Heart left ventricle (tissue), 16 donors: ENCODE data around the gene SMTNL1. TPM values are rescaled to one million over a fixed set of nuclear protein-coding genes. Genes with fewer than 3 reads are reported as not detected.

Experiments
- ATAC-seq, 4 donors: fragments of 200-7000 bp; cut with Tn5 transposase; one replicate each; pipeline ENCODE4 v1.9.1; 2020 to 2022; ENCODE audit warnings: moderate library complexity in 4 of 4, mild to moderate bottlenecking in 3 of 4, moderate number of reproducible peaks in 1 of 4
- DNase-seq, 5 donors: peaks; one replicate each; pipeline ENCODE4 v3.0.0-alpha.2; 2020
- H3K27ac ChIP-seq, 12 donors: fragments of 200-600 bp; sonication (generic) in 4 of 12; one replicate each; pipeline versions ENCODE4 v1.5.0 to v1.8.0; 2016 to 2022; ENCODE audit warnings: mild to moderate bottlenecking in 2 of 12
- H3K27me3 ChIP-seq, 9 donors: fragments of 200-600 bp; sonication (generic) in 2 of 9; one replicate each; pipeline versions ENCODE4 v1.5.1 to v1.8.0; 2016 to 2022; ENCODE audit warnings: mild to moderate bottlenecking in 3 of 9
- H3K36me3 ChIP-seq, 9 donors: fragments of 200-600 bp; sonication (generic) in 2 of 9; one replicate each; pipeline versions ENCODE4 v1.5.0 to v1.8.0; 2018 to 2022; ENCODE audit warnings: mild to moderate bottlenecking in 2 of 9
- H3K4me1 ChIP-seq, 12 donors: fragments of 200-600 bp; sonication (generic) in 4 of 12; one replicate each; pipeline versions ENCODE4 v1.5.0 to v1.8.0; 2016 to 2022; ENCODE audit warnings: mild to moderate bottlenecking in 3 of 12
- H3K4me3 ChIP-seq, 12 donors: fragments of 200-600 bp; sonication (generic) in 4 of 12; one replicate each; pipeline versions ENCODE4 v1.5.0 to v1.8.0; 2017 to 2022; ENCODE audit warnings: mild to moderate bottlenecking in 9 of 12, moderate library complexity in 4 of 12
- H3K9me3 ChIP-seq, 12 donors: fragments of 200-600 bp; sonication (generic) in 4 of 12; one replicate each; pipeline versions ENCODE4 v1.5.0 to v1.8.0; 2016 to 2022; ENCODE audit warnings: mild to moderate bottlenecking in 1 of 12
- POLR2A ChIP-seq, 2 donors: fragments of 450-650 bp; IDR thresholded peaks; one replicate each; pipeline ENCODE4 v1.6.1; 2017; ENCODE audit warnings: antibody characterized with exemption in 2 of 2, mild to moderate bottlenecking in 2 of 2, moderate library complexity in 2 of 2
- WGBS, 4 donors: extraction: QIAGEN DNeasy Blood & Tissue Kit in 2 of 4; methylation state at CpG; one replicate each; pipeline versions ENCODE4 v1.1.5 to v1.1.7; 2013 to 2018; 5-methylcytosine and 5-hydroxymethylcytosine counted together
- intact Hi-C, 10 donors: fragments of 100-400 bp; cut with DNase I; formaldehyde crosslinking; loops; one replicate each; pipeline versions ENCODE4 v1.11.1 to v1.14.2; 2022
- polyA plus RNA-seq, 2 donors: library from polyadenylated mRNA; stranded (reverse); fragments of 200-250 nt; gene quantifications; one replicate each; pipeline ENCODE4 v1.2.3, GENCODE V29; 2013
- total RNA-seq, 9 donors: library from RNA; depleted of rRNA in 2 of 9; stranded (reverse); fragments of >200 nt in 2 of 9; fragmentation: NEBNext Ultra II Directional in 3 of 9; extraction: Animal tissue kit (Norgen Biotek cat#: 25700) in 3 of 9; gene quantifications; one replicate each; pipeline versions ENCODE4 v1.1.0 to v1.2.4, GENCODE V29; 2016 to 2023
- TF ChIP-seq, protein P1 (sequence below), 12 donors: fragments of 200-600 bp; sonication (generic) in 4 of 12; IDR thresholded peaks; one replicate each; pipeline versions ENCODE4 v1.5.0 to v1.8.0; 2018 to 2022; ENCODE audit warnings: antibody characterized with exemption in 12 of 12, mild to moderate bottlenecking in 5 of 12
- donor health status: ischemic (EF 13 %, LVEDD 7.1; RV severe dilation, severe dysfunction).
- donor health status: healthy with polysubstance abuse.
- donor health status: DM: no; HTN: yes; CAD: no.
- donor health status: DM: no; HTN: no; CAD: no.
- donor health status: ischemic (EF 25% LVEDD 6.9; RV normal size, moderate dysfunction).
- donor health status: ischemic (EF 25% LVEDD 5.7; RV mildly dilated, moderate dysfunction).
- donor health status: healthy.
- donor health status: DM: yes; HTN: yes; CAD: no.
- donor health status: ischemic (EF 35%, LVEDD 5.7; RV mildly dilated, moderate dysfunction).
- donor health status: nonischemic (EF 11% LVEDD 7.7; RV severe dilation, severe dysfunction).
- donor health status: DM: yes; HTN: yes; CAD: no.
- donor health status: PGD.
- donor health status: ischemic (EF 29% LVEDD 5.4; RV normal size, mild dysfunction).
- donor health status: nonischemic (EF 23%, LVEDD 6.1; RV moderate dilation, normal function).

The SMTNL1 gene
- total and polyA plus RNA-seq, 11 donors = not detected

DNA sequence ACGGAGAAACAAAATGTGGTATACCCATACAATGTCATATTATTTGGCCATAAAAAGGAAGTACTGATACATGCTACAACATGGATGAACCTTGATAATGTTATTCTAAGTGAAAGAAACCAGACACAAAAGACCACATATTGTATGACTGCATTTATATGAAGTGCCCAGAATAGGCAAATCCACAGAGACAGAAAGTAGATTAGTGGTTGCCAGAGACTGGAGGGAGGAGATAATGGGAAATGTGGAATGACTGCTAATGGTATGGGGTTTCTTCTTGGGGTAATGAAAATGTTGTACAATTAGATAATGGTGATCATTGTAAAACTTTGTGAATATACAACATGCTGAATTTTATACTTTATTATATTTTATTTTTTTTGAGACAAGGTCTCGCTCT is 16.3 kb upstream of the SMTNL1 start:
- Histone ChIP-seq H3K27ac (no peak overlapping the region), H3K4me1 (peaks cover 0 to 7% (median 1%) of the 10 kb centered on the region in 12 donors), H3K9me3 (no peaks in the 10 kb centered on the region), H3K36me3 (peaks cover 0 to 8% (median 0%) of the 10 kb centered on the region in 9 donors), H3K27me3 (no peaks in the 10 kb centered on the region), H3K4me3 (no peak overlapping the region)
- DNase-seq (no peak), ATAC-seq (no peak)
- TF ChIP-seq POLR2A (IDR thresholded peaks at IDR 0.05) = no peak
- TF ChIP-seq, protein P1, sequence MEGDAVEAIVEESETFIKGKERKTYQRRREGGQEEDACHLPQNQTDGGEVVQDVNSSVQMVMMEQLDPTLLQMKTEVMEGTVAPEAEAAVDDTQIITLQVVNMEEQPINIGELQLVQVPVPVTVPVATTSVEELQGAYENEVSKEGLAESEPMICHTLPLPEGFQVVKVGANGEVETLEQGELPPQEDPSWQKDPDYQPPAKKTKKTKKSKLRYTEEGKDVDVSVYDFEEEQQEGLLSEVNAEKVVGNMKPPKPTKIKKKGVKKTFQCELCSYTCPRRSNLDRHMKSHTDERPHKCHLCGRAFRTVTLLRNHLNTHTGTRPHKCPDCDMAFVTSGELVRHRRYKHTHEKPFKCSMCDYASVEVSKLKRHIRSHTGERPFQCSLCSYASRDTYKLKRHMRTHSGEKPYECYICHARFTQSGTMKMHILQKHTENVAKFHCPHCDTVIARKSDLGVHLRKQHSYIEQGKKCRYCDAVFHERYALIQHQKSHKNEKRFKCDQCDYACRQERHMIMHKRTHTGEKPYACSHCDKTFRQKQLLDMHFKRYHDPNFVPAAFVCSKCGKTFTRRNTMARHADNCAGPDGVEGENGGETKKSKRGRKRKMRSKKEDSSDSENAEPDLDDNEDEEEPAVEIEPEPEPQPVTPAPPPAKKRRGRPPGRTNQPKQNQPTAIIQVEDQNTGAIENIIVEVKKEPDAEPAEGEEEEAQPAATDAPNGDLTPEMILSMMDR (IDR thresholded peaks at IDR 0.05) = no peak
- intact Hi-C loops = loop anchor here in 1 of 10 donors (10.0 kb wide), 1 partner anchor 64 kb away; no protein-coding TSS in a partner anchor
- WGBS, 4 donors = 87 to 90% (median 89%) methylated on average over 2 of the region's 2 CpGs

- DNase-seq = no peak
- WGBS, 4 donors = 91 to 95% (median 92%) methylated on average over 4 of the region's 4 CpGs
- intact Hi-C loops = loop anchor here in 1 of 10 donors (10.0 kb wide), 1 partner anchor 61 kb away; no protein-coding TSS in a partner anchor
Measured at GRCh38 chr11:57523419-57523818, 14.0 kb upstream of the SMTNL1 start.

DNA sequence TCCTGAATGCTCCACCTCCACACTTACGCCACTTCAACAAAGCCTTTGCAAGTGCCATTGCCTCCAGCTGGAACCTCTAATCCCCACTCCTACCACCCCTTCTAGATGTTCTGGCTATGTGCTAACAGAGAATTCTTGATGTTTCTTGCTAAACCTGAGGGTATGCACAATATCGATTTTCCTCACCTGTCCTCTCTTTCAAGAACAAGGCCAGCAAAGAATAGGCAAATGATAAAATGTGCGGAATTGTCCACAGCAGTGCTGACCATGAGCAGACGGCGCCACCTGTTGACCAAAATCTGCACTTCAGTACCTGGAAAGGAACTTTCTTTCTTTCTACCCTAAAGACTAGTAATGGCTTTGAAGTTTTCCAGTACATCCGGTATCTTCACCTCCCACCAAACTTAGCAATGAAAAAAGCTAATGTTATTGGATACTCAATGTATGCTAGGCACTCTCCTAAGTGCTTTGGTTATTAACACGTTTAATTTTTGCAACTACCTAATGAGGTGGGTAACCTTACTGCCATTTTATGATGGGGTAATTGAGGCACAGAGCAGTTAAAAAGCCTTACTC is 10.3 kb upstream of the SMTNL1 start:
- DNase-seq (peak; percentile 49 to 71 (median 63)), ATAC-seq (no peak)
- no peaks in the 10 kb centered on the region for H3K27me3 ChIP-seq
- peaks cover 0 to 21% (median 11%) of the 10 kb centered on the region in 12 donors for H3K4me1 ChIP-seq
- H3K4me3 ChIP-seq = no peak overlapping the region
- H3K36me3 ChIP-seq = peaks cover 0 to 23% (median 15%) of the 10 kb centered on the region in 9 donors
- intact Hi-C loops = loop anchor here (1.0 to 10.0 kb wide), 15 partner anchors 28 to 190 kb away; partner anchors contain the start of genes P2RX3 (in 1 of the 10) and SSRP1 (in 1 of the 10)
- no peaks in the 10 kb centered on the region for H3K9me3 ChIP-seq
- TF ChIP-seq, protein P1 (IDR thresholded peaks at IDR 0.05) = peak; percentile 89 to 97 (median 93)
- TF ChIP-seq POLR2A (IDR thresholded peaks at IDR 0.05) = no peak
- 17 to 20% (median 17%) methylated on average over 7 of the region's 7 CpGs for WGBS, 4 donors
- H3K27ac ChIP-seq = no peak overlapping the region

More at GRCh38 chr11:57523419-57523818, 14.0 kb upstream of the SMTNL1 start:
- H3K36me3 ChIP-seq = peaks cover 0 to 18% (median 8%) of the 10 kb centered on the region in 9 donors
- TF ChIP-seq, protein P1 (IDR thresholded peaks at IDR 0.05) = no peak
- TF ChIP-seq POLR2A (IDR thresholded peaks at IDR 0.05) = no peak
- ATAC-seq = no peak
- no peaks in the 10 kb centered on the region for H3K9me3 ChIP-seq
- no peak overlapping the region for H3K4me3 ChIP-seq
- H3K27ac ChIP-seq = no peak overlapping the region
- no peaks in the 10 kb centered on the region for H3K27me3 ChIP-seq
- peaks cover 0 to 5% (median 0%) of the 10 kb centered on the region in 12 donors for H3K4me1 ChIP-seq

- no peak for ATAC-seq
- H3K27me3 ChIP-seq = no peaks in the 10 kb centered on the region
- no peak for DNase-seq
- no peak overlapping the region for H3K27ac ChIP-seq
- H3K4me3 ChIP-seq = no peak overlapping the region
- peaks cover 0 to 21% (median 11%) of the 10 kb centered on the region in 12 donors for H3K4me1 ChIP-seq
- TF ChIP-seq, protein P1 (IDR thresholded peaks at IDR 0.05) = no peak
- no peak for TF ChIP-seq POLR2A (IDR thresholded peaks at IDR 0.05)
- H3K9me3 ChIP-seq = no peaks in the 10 kb centered on the region
- intact Hi-C loops = loop anchor here in 8 of 10 donors (2.0 to 10.0 kb wide), 7 partner anchors 36 to 192 kb away; partner anchors contain the start of genes P2RX3 (in 1 of the 8) and SSRP1 (in 1 of the 8)
- peaks cover 0 to 23% (median 15%) of the 10 kb centered on the region in 9 donors for H3K36me3 ChIP-seq
Measured at GRCh38 chr11:57529012-57529411, 8.4 kb upstream of the SMTNL1 start.
